Adrenal gland (tissue), 5 donors: ENCODE data around the gene DCUN1D4.

ENCODE experiments used
- POLR2A ChIP-seq, 2 donors: fragments of 450-650 bp; IDR thresholded peaks; one replicate each; pipeline ENCODE4 v1.6.1; 2017; ENCODE audit warnings: antibody characterized with exemption in 2 of 2, mild to moderate bottlenecking in 2 of 2, moderate library complexity in 1 of 2
- TF ChIP-seq, protein P1 (sequence below), 6 experiments: fragments of 450-650 bp in 4 of 6; fragments of 200-600 bp in 2 of 6; sonication (generic) in 1 of 6; IDR thresholded peaks; 1 replicate in 5 of 6; 2 replicates in 1 of 6; pipeline versions ENCODE4 v1.5.1 to v1.8.0; 2016 to 2021; ENCODE audit warnings: antibody characterized with exemption in 6 of 6, mild to moderate bottlenecking in 2 of 6, moderate library complexity in 1 of 6
- donor health status: DM: no; HTN: no; CAD: no.

DNA sequence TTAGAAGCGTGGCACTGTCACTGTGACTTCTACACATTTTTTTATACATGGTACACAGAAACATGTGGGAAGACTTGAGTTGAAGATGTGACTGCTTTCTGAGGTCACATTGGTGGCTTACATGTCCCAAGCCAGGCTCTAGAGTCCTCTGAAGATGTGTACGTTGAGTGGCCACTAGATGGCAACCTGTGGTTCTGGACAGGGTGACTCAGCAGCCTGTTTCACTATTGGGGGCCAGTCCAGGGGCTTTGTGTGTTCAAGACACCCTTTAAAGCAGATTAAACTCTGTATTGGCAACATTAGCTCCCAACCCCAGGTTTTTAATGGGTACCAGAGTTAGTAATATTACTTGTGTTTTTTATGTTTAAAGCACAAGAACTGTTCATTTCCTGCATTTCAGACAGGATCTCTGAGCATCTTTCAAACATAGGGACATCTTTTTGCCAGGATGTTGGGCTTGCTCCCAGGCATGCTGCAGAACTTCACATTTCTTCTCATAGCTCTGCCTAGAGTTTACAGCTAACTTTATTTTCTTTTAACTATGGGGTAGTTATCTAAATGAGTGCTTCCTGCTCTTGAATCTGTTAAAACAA lies 53.0 kb downstream of the DCUN1D4 start:
- TF ChIP-seq, protein P1, sequence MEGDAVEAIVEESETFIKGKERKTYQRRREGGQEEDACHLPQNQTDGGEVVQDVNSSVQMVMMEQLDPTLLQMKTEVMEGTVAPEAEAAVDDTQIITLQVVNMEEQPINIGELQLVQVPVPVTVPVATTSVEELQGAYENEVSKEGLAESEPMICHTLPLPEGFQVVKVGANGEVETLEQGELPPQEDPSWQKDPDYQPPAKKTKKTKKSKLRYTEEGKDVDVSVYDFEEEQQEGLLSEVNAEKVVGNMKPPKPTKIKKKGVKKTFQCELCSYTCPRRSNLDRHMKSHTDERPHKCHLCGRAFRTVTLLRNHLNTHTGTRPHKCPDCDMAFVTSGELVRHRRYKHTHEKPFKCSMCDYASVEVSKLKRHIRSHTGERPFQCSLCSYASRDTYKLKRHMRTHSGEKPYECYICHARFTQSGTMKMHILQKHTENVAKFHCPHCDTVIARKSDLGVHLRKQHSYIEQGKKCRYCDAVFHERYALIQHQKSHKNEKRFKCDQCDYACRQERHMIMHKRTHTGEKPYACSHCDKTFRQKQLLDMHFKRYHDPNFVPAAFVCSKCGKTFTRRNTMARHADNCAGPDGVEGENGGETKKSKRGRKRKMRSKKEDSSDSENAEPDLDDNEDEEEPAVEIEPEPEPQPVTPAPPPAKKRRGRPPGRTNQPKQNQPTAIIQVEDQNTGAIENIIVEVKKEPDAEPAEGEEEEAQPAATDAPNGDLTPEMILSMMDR (IDR thresholded peaks at IDR 0.05): peak; percentile 59 to 78 (median 68)
- TF ChIP-seq POLR2A (IDR thresholded peaks at IDR 0.05): no peak
